H9 (cell line): ENCODE data around the gene LITAF. TPM values are rescaled to one million over a fixed set of nuclear protein-coding genes. Genes with fewer than 3 reads are reported as not detected.

Experiments used
- DNase-seq: peaks from one replicate; pipeline ENCODE4 v3.0.0-alpha.2; 2017
- H2AFZ ChIP-seq: one replicate; pipeline ENCODE4 v1.6.1; 2013; ENCODE audit warnings: mild to moderate bottlenecking, low read length, control low read depth, moderate library complexity
- H2AK5ac ChIP-seq: 2 replicates; pipeline ENCODE4 v1.6.1; 2013; ENCODE audit warnings: low read length, control low read depth, mixed read lengths; ENCODE audit not compliant: insufficient read length
- H2BK120ac ChIP-seq: one replicate; pipeline ENCODE4 v1.6.1; 2013; ENCODE audit warnings: low read depth, mild to moderate bottlenecking, low read length, control low read depth, inconsistent platforms; ENCODE audit not compliant: poor library complexity, severe bottlenecking
- H2BK12ac ChIP-seq: 2 replicates; pipeline ENCODE4 v1.6.1; 2013; ENCODE audit warnings: low read length, control low read depth, mixed read lengths, low read depth; ENCODE audit not compliant: insufficient read length
- H2BK15ac ChIP-seq: 2 replicates; pipeline ENCODE4 v1.6.1; 2013; ENCODE audit warnings: low read depth, low read length, control low read depth
- H2BK20ac ChIP-seq: one replicate; pipeline ENCODE4 v1.6.1; 2013; ENCODE audit warnings: low read depth, mild to moderate bottlenecking, low read length, control low read depth, inconsistent platforms; ENCODE audit not compliant: poor library complexity, severe bottlenecking
- H2BK5ac ChIP-seq: 2 replicates; pipeline ENCODE4 v1.6.1; 2013; ENCODE audit warnings: low read length, control low read depth, mixed read lengths; ENCODE audit not compliant: insufficient read length
- H3K14ac ChIP-seq: 2 replicates; pipeline ENCODE4 v1.6.1; 2013; ENCODE audit warnings: low read length, control low read depth; ENCODE audit not compliant: insufficient read depth
- H3K18ac ChIP-seq: 2 replicates; pipeline ENCODE4 v1.6.1; 2013; ENCODE audit warnings: low read depth, mild to moderate bottlenecking, mixed read lengths, low read length, control low read depth; ENCODE audit not compliant: insufficient read length
- H3K23ac ChIP-seq: 2 replicates; pipeline ENCODE4 v1.6.1; 2013; ENCODE audit warnings: low read length, control low read depth, mixed read lengths, low read depth; ENCODE audit not compliant: insufficient read length
- H3K23me2 ChIP-seq: 2 replicates; pipeline ENCODE4 v1.6.1; 2013; ENCODE audit warnings: low read depth, mild to moderate bottlenecking, mixed read lengths, low read length, control low read depth; ENCODE audit not compliant: insufficient read length, poor library complexity, severe bottlenecking
- H3K27ac ChIP-seq: 2 replicates; pipeline ENCODE4 v1.5.1; 2013; ENCODE audit warnings: low read length, control low read depth, mixed read lengths, low read depth; ENCODE audit not compliant: insufficient read length
- H3K27me3 ChIP-seq: 2 replicates; pipeline ENCODE4 v1.6.1; 2013; ENCODE audit warnings: low read length, control low read depth, inconsistent platforms; ENCODE audit not compliant: insufficient read depth
- H3K4ac ChIP-seq: 2 replicates; pipeline ENCODE4 v1.6.1; 2013; ENCODE audit warnings: low read depth, mild to moderate bottlenecking, control low read depth, inconsistent platforms, low read length, moderate library complexity
- H3K4me1 ChIP-seq: 2 replicates; pipeline ENCODE4 v1.6.1; 2013; ENCODE audit warnings: low read length, control low read depth, inconsistent platforms; ENCODE audit not compliant: insufficient read depth
- H3K4me2 ChIP-seq: 2 replicates; pipeline ENCODE4 v1.6.1; 2013; ENCODE audit warnings: low read length, control low read depth, mixed read lengths; ENCODE audit not compliant: insufficient read length, insufficient read depth
- H3K56ac ChIP-seq: 2 replicates; pipeline ENCODE4 v1.6.1; 2013; ENCODE audit warnings: low read depth, mild to moderate bottlenecking, mixed read lengths, low read length, control low read depth; ENCODE audit not compliant: insufficient read length
- H3K79me1 ChIP-seq: 2 replicates; pipeline ENCODE4 v1.6.1; 2013; ENCODE audit warnings: low read depth, mild to moderate bottlenecking, moderate library complexity, low read length, control low read depth, inconsistent platforms; ENCODE audit not compliant: insufficient read depth, poor library complexity, severe bottlenecking
- H3K79me2 ChIP-seq: 2 replicates; pipeline ENCODE4 v1.6.1; 2013; ENCODE audit warnings: low read length, control low read depth, inconsistent platforms; ENCODE audit not compliant: insufficient read depth
- H3K9ac ChIP-seq: 2 replicates; pipeline ENCODE4 v1.6.1; 2013; ENCODE audit warnings: low read length, control low read depth, mixed read lengths; ENCODE audit not compliant: insufficient read length; ENCODE audit errors: extremely low read depth
- H3K9me3 ChIP-seq: one replicate; pipeline ENCODE4 v1.6.1; 2013; ENCODE audit warnings: low read depth, low read length, inconsistent platforms; ENCODE audit not compliant: control insufficient read depth
- H3T11ph ChIP-seq: one replicate; pipeline ENCODE4 v1.6.1; 2013; ENCODE audit warnings: mild to moderate bottlenecking, low read length, control low read depth, inconsistent platforms
- H4K20me1 ChIP-seq: one replicate; pipeline ENCODE4 v1.6.1; 2013; ENCODE audit not compliant: control insufficient read depth, insufficient read length, insufficient read depth
- H4K5ac ChIP-seq: 2 replicates; pipeline ENCODE4 v1.6.1; 2013; ENCODE audit warnings: low read depth, mild to moderate bottlenecking, mixed read lengths, low read length, control low read depth; ENCODE audit not compliant: insufficient read length
- H4K8ac ChIP-seq: replicated peaks from 2 replicates; pipeline ENCODE4 v1.6.1; 2013; ENCODE audit warnings: low read length, control low read depth, mixed read lengths, low read depth; ENCODE audit not compliant: insufficient read length
- H4K91ac ChIP-seq: 2 replicates; pipeline ENCODE4 v1.6.1; 2013; ENCODE audit warnings: low read depth, mild to moderate bottlenecking, moderate library complexity, mixed read lengths, low read length, control low read depth; ENCODE audit not compliant: insufficient read length
- H3K27ac Mint-ChIP-seq, 3 experiments: 2 replicates in 2 of 3; 3 replicates in 1 of 3; pipeline ENCODE4 v1.8.0; 2020 to 2021; ENCODE audit warnings: mixed read lengths in 3 of 3, mild to moderate bottlenecking in 1 of 3, moderate library complexity in 1 of 3
- H3K27me3 Mint-ChIP-seq: 2 replicates; pipeline ENCODE4 v1.8.0; 2021; ENCODE audit warnings: low read depth, mild to moderate bottlenecking, moderate library complexity, mixed read lengths
- H3K36me3 Mint-ChIP-seq, 3 experiments: 2 replicates in 2 of 3; 3 replicates in 1 of 3; pipeline ENCODE4 v1.8.0; 2020 to 2021; ENCODE audit warnings: low read depth in 3 of 3, mixed read lengths in 3 of 3; ENCODE audit not compliant: insufficient read depth in 1 of 3
- H3K4me1 Mint-ChIP-seq, 2 experiments: 2 replicates each; pipeline ENCODE4 v1.8.0; 2020; ENCODE audit warnings: mixed read lengths in 2 of 2
- H3K4me3 Mint-ChIP-seq, 2 experiments: 2 replicates in 1 of 2; 3 replicates in 1 of 2; pipeline ENCODE4 v1.8.0; 2020 to 2021; ENCODE audit warnings: mild to moderate bottlenecking in 2 of 2, mixed read lengths in 2 of 2, moderate library complexity in 1 of 2
- H3K9me3 Mint-ChIP-seq, 2 experiments: 2 replicates in 1 of 2; 3 replicates in 1 of 2; pipeline ENCODE4 v1.8.0; 2020; ENCODE audit warnings: mild to moderate bottlenecking in 2 of 2, mixed read lengths in 2 of 2, moderate library complexity in 1 of 2
- WGBS: extraction: QIAGEN DNeasy Blood & Tissue Kit; methylation state at CpG from one replicate; pipeline ENCODE4 v1.1.7; 2013; ENCODE audit warnings: missing lambda C conversion rate, low lambda C conversion rate, mixed read lengths; ENCODE audit not compliant: insufficient read length; ENCODE audit errors: extremely low coverage; 5-methylcytosine and 5-hydroxymethylcytosine counted together
- total RNA-seq: library from RNA; stranded (reverse); gene quantifications from 2 replicates; pipeline ENCODE4 v1.2.1, GENCODE V29; 2021
- TF ChIP-seq, protein P1 (sequence below): fragments of 200-600 bp; sonication (generic); conservative IDR thresholded peaks from 3 replicates; pipeline ENCODE4 v1.8.0; 2021; ENCODE audit warnings: antibody characterized with exemption, mild to moderate bottlenecking

LITAF gene
- total RNA-seq, 1 experiment from 2014 or later, result 249 TPM

DNA sequence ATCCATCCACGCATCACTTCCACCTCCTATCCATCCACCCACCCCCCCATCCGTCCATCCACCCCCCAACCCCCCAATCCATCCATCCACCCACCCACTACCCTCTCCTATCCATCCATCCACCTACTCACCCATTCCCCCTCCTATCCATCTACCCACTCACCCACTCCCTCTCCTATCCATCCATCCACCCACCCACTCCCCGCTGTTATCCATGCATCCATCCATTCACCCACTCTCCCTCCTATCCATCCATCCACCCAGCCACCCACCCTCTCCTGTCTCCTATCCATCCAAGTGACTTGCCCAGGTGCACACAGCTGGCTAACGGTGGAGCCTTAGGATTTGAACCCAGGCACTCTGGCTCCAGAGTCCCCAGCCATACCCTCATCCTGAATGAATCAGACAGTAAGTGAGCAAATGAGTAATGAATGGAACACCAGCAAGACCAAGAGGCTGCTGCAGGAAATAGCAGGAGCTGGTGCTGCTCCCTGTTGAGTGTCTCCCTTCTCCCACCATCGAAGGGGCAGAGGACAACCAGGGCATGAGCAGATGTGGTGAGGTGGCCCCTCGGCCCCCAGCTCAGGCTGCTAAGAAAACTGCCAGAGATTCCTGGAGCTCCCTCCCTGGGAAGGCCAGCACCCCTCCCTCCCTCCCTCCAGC is 62.5 kb downstream of the LITAF start:
- WGBS, result no CpG with 5 or more reads among the region's 6 CpGs
- peaks cover 15 to 27% of the 10 kb centered on the region in 2 experiments for H3K4me1 Mint-ChIP-seq

More for the DNA sequence above, 62.5 kb downstream of the LITAF start:
- Histone ChIP-seq H2AFZ (no peak overlapping the region), H3K79me2 (no peaks in the 10 kb centered on the region), H3K18ac (no peak overlapping the region), H3K27me3 (no peaks in the 10 kb centered on the region), H2BK15ac (no peak overlapping the region), H3K79me1 (no peaks in the 10 kb centered on the region), H3K4ac (no peak overlapping the region), H4K91ac (no peak overlapping the region), H3K23me2 (no peaks in the 10 kb centered on the region), H3K9ac (no peak overlapping the region), H3K4me2 (no peak overlapping the region), H3K27ac (no peak overlapping the region), H4K8ac (no peak overlapping the region), H4K5ac (no peak overlapping the region), H2BK20ac (no peak overlapping the region), H4K20me1 (no peaks in the 10 kb centered on the region), H3K9me3 (no peaks in the 10 kb centered on the region), H3T11ph (no peak overlapping the region), H2BK5ac (no peak overlapping the region), H3K56ac (no peak overlapping the region), H3K23ac (no peak overlapping the region), H2BK12ac (no peak overlapping the region), H2AK5ac (no peak overlapping the region), H3K4me1 (no peaks in the 10 kb centered on the region), H2BK120ac (no peak overlapping the region), H3K14ac (no peak overlapping the region; the same call in 1 of the 2 replicates)
- TF ChIP-seq, protein P1, sequence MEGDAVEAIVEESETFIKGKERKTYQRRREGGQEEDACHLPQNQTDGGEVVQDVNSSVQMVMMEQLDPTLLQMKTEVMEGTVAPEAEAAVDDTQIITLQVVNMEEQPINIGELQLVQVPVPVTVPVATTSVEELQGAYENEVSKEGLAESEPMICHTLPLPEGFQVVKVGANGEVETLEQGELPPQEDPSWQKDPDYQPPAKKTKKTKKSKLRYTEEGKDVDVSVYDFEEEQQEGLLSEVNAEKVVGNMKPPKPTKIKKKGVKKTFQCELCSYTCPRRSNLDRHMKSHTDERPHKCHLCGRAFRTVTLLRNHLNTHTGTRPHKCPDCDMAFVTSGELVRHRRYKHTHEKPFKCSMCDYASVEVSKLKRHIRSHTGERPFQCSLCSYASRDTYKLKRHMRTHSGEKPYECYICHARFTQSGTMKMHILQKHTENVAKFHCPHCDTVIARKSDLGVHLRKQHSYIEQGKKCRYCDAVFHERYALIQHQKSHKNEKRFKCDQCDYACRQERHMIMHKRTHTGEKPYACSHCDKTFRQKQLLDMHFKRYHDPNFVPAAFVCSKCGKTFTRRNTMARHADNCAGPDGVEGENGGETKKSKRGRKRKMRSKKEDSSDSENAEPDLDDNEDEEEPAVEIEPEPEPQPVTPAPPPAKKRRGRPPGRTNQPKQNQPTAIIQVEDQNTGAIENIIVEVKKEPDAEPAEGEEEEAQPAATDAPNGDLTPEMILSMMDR, result no peak
- Mint-ChIP-seq H3K36me3 (no peaks in the 10 kb centered on the region), H3K27ac (no peak overlapping the region; a peak in 1 of 7 replicates), H3K4me3 (no peak overlapping the region), H3K9me3 (no peaks in the 10 kb centered on the region; a peak in 1 of 5 replicates), H3K27me3 (peaks cover 4% of the 10 kb centered on the region)
- DNase-seq, result no peak
